NT2/D1 (cell line): ENCODE measurements around the gene PRB2.
"Not testable (repeated sequence)": the region's sequence is repeated elsewhere in the genome, so short reads cannot be mapped to it uniquely, and the experiment has no call there.

ENCODE experiments used
- SUZ12 ChIP-seq: IDR thresholded peaks from 2 replicates; pipeline ENCODE4 v1.6.1; 2011; ENCODE audit not compliant: insufficient read length, insufficient read depth; ENCODE audit errors: extremely low read depth
- ZNF274 ChIP-seq: IDR thresholded peaks from 2 replicates; pipeline ENCODE4 v1.6.1; 2011; ENCODE audit warnings: mild to moderate bottlenecking, low read depth, low read length

DNA sequence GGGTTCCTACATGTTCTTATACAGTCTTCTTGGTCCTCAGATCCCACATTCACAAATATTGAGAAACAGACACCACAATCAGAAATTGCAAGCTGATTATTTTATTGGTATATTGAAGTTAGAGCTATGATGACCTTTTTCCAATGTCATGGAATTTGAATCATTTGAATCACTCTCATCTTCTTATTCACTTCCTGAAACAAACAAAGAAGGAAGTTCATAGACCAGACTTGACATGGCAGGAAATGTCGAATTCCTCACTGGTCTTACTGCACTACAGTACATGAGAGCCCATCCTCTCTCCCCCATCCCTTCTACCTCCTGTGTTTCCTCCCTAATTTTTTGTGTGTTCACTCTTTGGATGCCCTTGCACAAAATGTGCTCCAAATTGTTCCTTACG lies 43.6 kb downstream of the PRB2 start:
- not testable (repeated sequence) for TF ChIP-seq SUZ12, ZNF274
